RWPE2 (cell line): Measurements from ENCODE around the gene NUDT9.
"Not testable (repeated sequence)": the region's sequence is repeated elsewhere in the genome, so short reads cannot be mapped to it uniquely, and the experiment has no call there.

Source experiments
- ATAC-seq: fragments of 200-7000 bp; cut with Tn5 transposase; 3 replicates; pipeline ENCODE4 v1.9.1; 2021; ENCODE audit warnings: low read depth
- DNase-seq: peaks from one replicate; pipeline ENCODE4 v3.0.0-alpha.2; 2020; ENCODE audit warnings: low spot score
- H3K27ac ChIP-seq: fragments of 450-650 bp; 2 replicates; pipeline ENCODE4 v1.5.1; 2017; ENCODE audit warnings: mild to moderate bottlenecking; ENCODE audit not compliant: poor library complexity, severe bottlenecking
- H3K27me3 ChIP-seq: fragments of 250-450 bp; sonication (Bioruptor Pico); 2 replicates; pipeline ENCODE4 v1.5.1; 2021; ENCODE audit warnings: mild to moderate bottlenecking, moderate library complexity; ENCODE audit not compliant: insufficient read depth, poor library complexity, severe bottlenecking
- H3K36me3 ChIP-seq: fragments of 250-450 bp; sonication (Bioruptor Pico); 2 replicates; pipeline ENCODE4 v1.5.1; 2020; ENCODE audit warnings: low read depth, mild to moderate bottlenecking, moderate library complexity
- H3K4me1 ChIP-seq: fragments of 250-450 bp; sonication (Bioruptor Pico); 2 replicates; pipeline ENCODE4 v1.5.1; 2021; ENCODE audit warnings: mild to moderate bottlenecking, moderate library complexity; ENCODE audit not compliant: insufficient read depth, poor library complexity, severe bottlenecking
- H3K4me3 ChIP-seq: fragments of 250-450 bp; sonication (Bioruptor Pico); 2 replicates; pipeline ENCODE4 v1.5.1; 2021; ENCODE audit warnings: mild to moderate bottlenecking, moderate library complexity; ENCODE audit not compliant: severe bottlenecking
- H3K9me3 ChIP-seq: fragments of 250-450 bp; sonication (Bioruptor Pico); 2 replicates; pipeline ENCODE4 v1.5.1; 2021; ENCODE audit warnings: mild to moderate bottlenecking, moderate library complexity; ENCODE audit not compliant: severe bottlenecking
- CTCF ChIP-seq: fragments of 450-650 bp; IDR thresholded peaks from one replicate; pipeline ENCODE4 v1.5.1; 2017; ENCODE audit warnings: mild to moderate bottlenecking, moderate library complexity; ENCODE audit not compliant: poor library complexity, severe bottlenecking

Gene NUDT9

GRCh38 chr4:87390891-87391575 lies 31.3 kb upstream of the NUDT9 start, which contains the start of gene HSD17B11:
Gene HSD17B11 (minus strand): TSS chr4:87391188. CDS start chr4:87391070, 118 bp downstream.
- no peak within 1 kb of the TSS for H3K27ac ChIP-seq
- peak; percentile 70 for DNase-seq
- H3K27me3 ChIP-seq: no peaks in the 10 kb centered on the region
- peaks cover 6% of the 10 kb centered on the region for H3K4me1 ChIP-seq
- H3K9me3 ChIP-seq: no peaks in the 10 kb centered on the region
- H3K36me3 ChIP-seq: no peaks in the 10 kb centered on the region
- H3K4me3 ChIP-seq: peak within 1 kb of the TSS; percentile 43
- ATAC-seq: peak; percentile 98
- peak; percentile 8 for TF ChIP-seq CTCF

- Histone ChIP-seq H3K27ac (no peak overlapping the region), H3K27me3 (no peaks in the 10 kb centered on the region), H3K9me3 (no peaks in the 10 kb centered on the region), H3K4me1 (peaks cover 6% of the 10 kb centered on the region), H3K4me3 (peak overlapping the region; percentile 43), H3K36me3 (no peaks in the 10 kb centered on the region)
- ATAC-seq: no peak
- no peak for TF ChIP-seq CTCF
- no peak for DNase-seq
Observed at GRCh38 chr4:87391576-87392054, 30.8 kb upstream of the NUDT9 start.

- ATAC-seq: no peak
- H3K27ac ChIP-seq: no peak overlapping the region
- H3K36me3 ChIP-seq: no peaks in the 10 kb centered on the region
- no peaks in the 10 kb centered on the region for H3K27me3 ChIP-seq
- no peaks in the 10 kb centered on the region for H3K9me3 ChIP-seq
- no peak for DNase-seq
- peaks cover 6% of the 10 kb centered on the region for H3K4me1 ChIP-seq
- TF ChIP-seq CTCF: no peak
- no peak overlapping the region for H3K4me3 ChIP-seq
Observed at GRCh38 chr4:87392183-87392582, 30.2 kb upstream of the NUDT9 start.

- not testable (repeated sequence) for ATAC-seq, H3K4me3 ChIP-seq, H3K27ac ChIP-seq
Observed at GRCh38 chr4:87395073-87395472, 27.3 kb upstream of the NUDT9 start.

GRCh38 chr4:87395851-87396250 lies 26.5 kb upstream of the NUDT9 start:
- H3K4me3 ChIP-seq, DNase-seq, H3K4me1 ChIP-seq, H3K27me3 ChIP-seq, H3K27ac ChIP-seq, H3K36me3 ChIP-seq, H3K9me3 ChIP-seq, ATAC-seq: not testable (repeated sequence)

More at GRCh38 chr4:87395073-87395472, 27.3 kb upstream of the NUDT9 start:
- not testable (repeated sequence) for H3K4me1 ChIP-seq, H3K27me3 ChIP-seq, H3K36me3 ChIP-seq, DNase-seq, H3K9me3 ChIP-seq

- Histone ChIP-seq H3K36me3 (no peaks in the 10 kb centered on the region), H3K27me3 (no peaks in the 10 kb centered on the region), H3K4me3 (no peak overlapping the region), H3K4me1 (no peaks in the 10 kb centered on the region), H3K27ac (no peak overlapping the region), H3K9me3 (no peaks in the 10 kb centered on the region)
- ATAC-seq: no peak
- no peak for TF ChIP-seq CTCF
- no peak for DNase-seq
Observed at GRCh38 chr4:87399148-87399547, 23.2 kb upstream of the NUDT9 start.
